ENCODE results near the gene CORIN. TPM values are rescaled to one million over a fixed set of nuclear protein-coding genes. Genes with fewer than 3 reads are reported as not detected.

Gene CORIN
- total RNA-seq, 1 experiment from 2014 or later, result 0.07 TPM

GRCh38 chr4:47652092-47652491 is 185.8 kb downstream of the CORIN start:
- Mint-ChIP-seq H3K27me3 (ENCODE audit: unreplicated experiment) (no peaks in the 10 kb centered on the region), H3K27ac (ENCODE audit: unreplicated experiment) (no peak overlapping the region), H3K9me3 (ENCODE audit: low read depth, unreplicated experiment) (no peaks in the 10 kb centered on the region), H3K4me1 (ENCODE audit: low read depth, unreplicated experiment) (no peaks in the 10 kb centered on the region), H3K36me3 (ENCODE audit: insufficient read depth, unreplicated experiment) (no peaks in the 10 kb centered on the region), H3K4me3 (ENCODE audit: low read depth, unreplicated experiment) (no peak overlapping the region)
- CTCF ChIA-PET, result no interaction called here
- intact Hi-C loops (cut with micrococcal nuclease; ENCODE audit: unreplicated experiment), result no loop called here
- no peak for DNase-seq
- TF ChIP-seq CTCF (IDR thresholded peaks at IDR 0.05; ENCODE audit: unreplicated experiment), result no peak
- no TSS peak for BruUV-seq (replicated peaks)

- no TSS peak for BruUV-seq (replicated peaks)
- no peak for DNase-seq
- CTCF ChIA-PET, result no interaction called here
- Mint-ChIP-seq H3K36me3 (ENCODE audit: insufficient read depth, unreplicated experiment) (no peaks in the 10 kb centered on the region), H3K27me3 (ENCODE audit: unreplicated experiment) (no peaks in the 10 kb centered on the region), H3K27ac (ENCODE audit: unreplicated experiment) (no peak overlapping the region), H3K9me3 (ENCODE audit: low read depth, unreplicated experiment) (no peaks in the 10 kb centered on the region), H3K4me1 (ENCODE audit: low read depth, unreplicated experiment) (no peaks in the 10 kb centered on the region), H3K4me3 (ENCODE audit: low read depth, unreplicated experiment) (no peak overlapping the region)
- intact Hi-C loops (cut with micrococcal nuclease; ENCODE audit: unreplicated experiment), result no loop called here
- no peak for TF ChIP-seq CTCF (IDR thresholded peaks at IDR 0.05; ENCODE audit: unreplicated experiment)
These were observed 186.6 kb downstream of the CORIN start for GRCh38 chr4:47651231-47651630.

- Mint-ChIP-seq H3K36me3 (ENCODE audit: insufficient read depth, unreplicated experiment) (no peaks in the 10 kb centered on the region), H3K4me1 (ENCODE audit: low read depth, unreplicated experiment) (no peaks in the 10 kb centered on the region), H3K4me3 (ENCODE audit: low read depth, unreplicated experiment) (no peak overlapping the region), H3K27me3 (ENCODE audit: unreplicated experiment) (no peaks in the 10 kb centered on the region), H3K27ac (ENCODE audit: unreplicated experiment) (no peak overlapping the region), H3K9me3 (ENCODE audit: low read depth, unreplicated experiment) (no peaks in the 10 kb centered on the region)
- BruUV-seq (replicated peaks), result no TSS peak
- no peak for DNase-seq
- intact Hi-C loops (cut with micrococcal nuclease; ENCODE audit: unreplicated experiment), result no loop called here
- CTCF ChIA-PET, result no interaction called here
- TF ChIP-seq CTCF (IDR thresholded peaks at IDR 0.05; ENCODE audit: unreplicated experiment), result no peak
These were observed 187.2 kb downstream of the CORIN start for GRCh38 chr4:47650584-47651130.

- Mint-ChIP-seq H3K4me1 (ENCODE audit: low read depth, unreplicated experiment) (no peaks in the 10 kb centered on the region), H3K27ac (ENCODE audit: unreplicated experiment) (no peak overlapping the region), H3K36me3 (ENCODE audit: insufficient read depth, unreplicated experiment) (no peaks in the 10 kb centered on the region), H3K4me3 (ENCODE audit: low read depth, unreplicated experiment) (no peak overlapping the region), H3K27me3 (ENCODE audit: unreplicated experiment) (no peaks in the 10 kb centered on the region), H3K9me3 (ENCODE audit: low read depth, unreplicated experiment) (no peaks in the 10 kb centered on the region)
- no TSS peak for BruUV-seq (replicated peaks)
- TF ChIP-seq CTCF (IDR thresholded peaks at IDR 0.05; ENCODE audit: unreplicated experiment), result no peak
- intact Hi-C loops (cut with micrococcal nuclease; ENCODE audit: unreplicated experiment), result no loop called here
- CTCF ChIA-PET, result no interaction called here
- no peak for DNase-seq
These were observed 190.3 kb downstream of the CORIN start for GRCh38 chr4:47647544-47647943.
